Measurements from ENCODE around the gene RPL35.

DNA sequence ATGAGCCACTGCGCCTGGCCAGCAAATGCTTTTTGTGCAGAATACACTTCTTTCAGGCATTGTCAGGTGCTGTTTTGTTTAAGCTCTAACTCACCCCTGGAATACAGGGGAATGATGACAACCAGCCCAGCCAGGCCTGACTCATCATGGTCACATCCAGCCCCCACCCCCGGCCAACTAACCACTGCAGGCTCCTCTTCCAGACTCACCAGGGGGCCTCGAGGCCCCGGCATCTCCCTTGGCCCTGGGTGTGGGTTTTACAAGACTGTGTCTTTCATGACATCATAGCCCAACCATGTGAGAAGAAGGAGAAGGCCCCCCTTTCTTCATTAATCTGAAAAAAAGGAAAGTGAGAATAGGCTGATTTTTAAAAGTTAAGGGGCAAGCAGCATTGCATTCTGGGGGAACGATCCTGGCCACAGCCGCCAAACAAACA is 49.3 kb downstream of the RPL35 start:
- TF ChIP-seq, protein P1, sequence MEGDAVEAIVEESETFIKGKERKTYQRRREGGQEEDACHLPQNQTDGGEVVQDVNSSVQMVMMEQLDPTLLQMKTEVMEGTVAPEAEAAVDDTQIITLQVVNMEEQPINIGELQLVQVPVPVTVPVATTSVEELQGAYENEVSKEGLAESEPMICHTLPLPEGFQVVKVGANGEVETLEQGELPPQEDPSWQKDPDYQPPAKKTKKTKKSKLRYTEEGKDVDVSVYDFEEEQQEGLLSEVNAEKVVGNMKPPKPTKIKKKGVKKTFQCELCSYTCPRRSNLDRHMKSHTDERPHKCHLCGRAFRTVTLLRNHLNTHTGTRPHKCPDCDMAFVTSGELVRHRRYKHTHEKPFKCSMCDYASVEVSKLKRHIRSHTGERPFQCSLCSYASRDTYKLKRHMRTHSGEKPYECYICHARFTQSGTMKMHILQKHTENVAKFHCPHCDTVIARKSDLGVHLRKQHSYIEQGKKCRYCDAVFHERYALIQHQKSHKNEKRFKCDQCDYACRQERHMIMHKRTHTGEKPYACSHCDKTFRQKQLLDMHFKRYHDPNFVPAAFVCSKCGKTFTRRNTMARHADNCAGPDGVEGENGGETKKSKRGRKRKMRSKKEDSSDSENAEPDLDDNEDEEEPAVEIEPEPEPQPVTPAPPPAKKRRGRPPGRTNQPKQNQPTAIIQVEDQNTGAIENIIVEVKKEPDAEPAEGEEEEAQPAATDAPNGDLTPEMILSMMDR (conservative IDR thresholded peaks at IDR 0.05; ENCODE audit: low read depth, low read length) = no peak
- TF ChIP-seq EZH2 (IDR thresholded peaks at IDR 0.05; ENCODE audit: borderline replicate concordance, low read depth, low read length, poor library complexity, severe bottlenecking) = no peak

Measured in A673 (cell line).